Nephron (organoid): ENCODE results near the gene TSACC.

Experiments
- H3K27ac Mint-ChIP-seq, 3 experiments: 2 replicates each; pipeline ENCODE4 v1.8.0; 2020; ENCODE audit warnings: mixed read lengths in 3 of 3, mild to moderate bottlenecking in 2 of 3, moderate library complexity in 1 of 3
- H3K27me3 Mint-ChIP-seq: 2 replicates; pipeline ENCODE4 v1.8.0; 2021; ENCODE audit warnings: low read depth, mild to moderate bottlenecking, moderate library complexity, mixed read lengths
- H3K36me3 Mint-ChIP-seq: 2 replicates; pipeline ENCODE4 v1.8.0; 2020; ENCODE audit warnings: low read depth, mixed read lengths
- H3K4me1 Mint-ChIP-seq: 2 replicates; pipeline ENCODE4 v1.8.0; 2020; ENCODE audit warnings: mixed read lengths
- H3K4me3 Mint-ChIP-seq, 3 experiments: 2 replicates each; pipeline ENCODE4 v1.8.0; 2020; ENCODE audit warnings: mild to moderate bottlenecking in 3 of 3, mixed read lengths in 3 of 3, moderate library complexity in 2 of 3
- H3K9me3 Mint-ChIP-seq: 2 replicates; pipeline ENCODE4 v1.8.0; 2020; ENCODE audit warnings: mixed read lengths
- CTCF ChIP-seq, 3 experiments: fragments of 200-600 bp; sonication (generic); IDR thresholded peaks; one replicate each; pipeline ENCODE4 v1.5.0; 2021; ENCODE audit warnings: antibody characterized with exemption in 3 of 3; ENCODE audit not compliant: unreplicated experiment in 3 of 3

TSACC gene

GRCh38 chr1:156376146-156376545, 37.8 kb downstream of the TSACC start:
- Mint-ChIP-seq H3K9me3 (no peaks in the 10 kb centered on the region), H3K4me3 (no peak overlapping the region), H3K4me1 (peaks cover 5% of the 10 kb centered on the region), H3K27me3 (peaks cover 24% of the 10 kb centered on the region), H3K36me3 (no peaks in the 10 kb centered on the region), H3K27ac (no peak overlapping the region)
- TF ChIP-seq CTCF (IDR thresholded peaks at IDR 0.05; ENCODE audit: unreplicated experiment in 3 of 3): no peak

GRCh38 chr1:156376958-156377919, 38.9 kb downstream of the TSACC start:
- no peak for TF ChIP-seq CTCF (IDR thresholded peaks at IDR 0.05; ENCODE audit: unreplicated experiment in 3 of 3)
- Mint-ChIP-seq H3K27me3 (peaks cover 20% of the 10 kb centered on the region), H3K4me1 (no peaks in the 10 kb centered on the region), H3K4me3 (no peak overlapping the region), H3K9me3 (no peaks in the 10 kb centered on the region), H3K36me3 (no peaks in the 10 kb centered on the region), H3K27ac (no peak overlapping the region)

GRCh38 chr1:156378557-156378956, 40.2 kb downstream of the TSACC start:
- H3K27ac Mint-ChIP-seq: no peak overlapping the region
- H3K36me3 Mint-ChIP-seq: no peaks in the 10 kb centered on the region
- TF ChIP-seq CTCF (IDR thresholded peaks at IDR 0.05; ENCODE audit: unreplicated experiment in 3 of 3): no peak
- peaks cover 18% of the 10 kb centered on the region for H3K27me3 Mint-ChIP-seq
- no peak overlapping the region for H3K4me3 Mint-ChIP-seq
- H3K4me1 Mint-ChIP-seq: no peaks in the 10 kb centered on the region
- no peaks in the 10 kb centered on the region for H3K9me3 Mint-ChIP-seq

- Mint-ChIP-seq H3K9me3 (no peaks in the 10 kb centered on the region), H3K27ac (no peak overlapping the region), H3K27me3 (peaks cover 18% of the 10 kb centered on the region), H3K36me3 (no peaks in the 10 kb centered on the region), H3K4me3 (no peak overlapping the region), H3K4me1 (no peaks in the 10 kb centered on the region)
- no peak for TF ChIP-seq CTCF (IDR thresholded peaks at IDR 0.05; ENCODE audit: unreplicated experiment in 3 of 3)
These were observed 41.3 kb downstream of the TSACC start for GRCh38 chr1:156379420-156380165.

- H3K36me3 Mint-ChIP-seq: no peaks in the 10 kb centered on the region
- H3K4me1 Mint-ChIP-seq: no peaks in the 10 kb centered on the region
- no peak overlapping the region for H3K4me3 Mint-ChIP-seq
- no peak overlapping the region for H3K27ac Mint-ChIP-seq
- H3K27me3 Mint-ChIP-seq: peaks cover 35% of the 10 kb centered on the region
- TF ChIP-seq CTCF (IDR thresholded peaks at IDR 0.05; ENCODE audit: unreplicated experiment in 3 of 3): no peak
- no peaks in the 10 kb centered on the region for H3K9me3 Mint-ChIP-seq
These were observed 44.2 kb downstream of the TSACC start for GRCh38 chr1:156382561-156382960.
